ENCODE data around the gene INPP5A.

GRCh38 chr10:132512693-132513345 lies 24.8 kb upstream of the INPP5A start:
- TF ChIP-seq CTCF (IDR thresholded peaks at IDR 0.05) (no peak), EZH2 (IDR thresholded peaks at IDR 0.05; ENCODE audit: borderline replicate concordance, insufficient read depth, low read depth, low read length, poor library complexity, severe bottlenecking) (no peak)
